NCI-H1092 (cell line): ENCODE data around the gene SLC2A9.
"Not testable (repeated sequence)": the region's sequence is repeated elsewhere in the genome, so short reads cannot be mapped to it uniquely, and the experiment has no call there.

Source experiments
- DNase-seq: peaks from one replicate; lab custom pipeline; 2025; lab: John Stamatoyannopoulos, UW

SLC2A9 gene

DNA sequence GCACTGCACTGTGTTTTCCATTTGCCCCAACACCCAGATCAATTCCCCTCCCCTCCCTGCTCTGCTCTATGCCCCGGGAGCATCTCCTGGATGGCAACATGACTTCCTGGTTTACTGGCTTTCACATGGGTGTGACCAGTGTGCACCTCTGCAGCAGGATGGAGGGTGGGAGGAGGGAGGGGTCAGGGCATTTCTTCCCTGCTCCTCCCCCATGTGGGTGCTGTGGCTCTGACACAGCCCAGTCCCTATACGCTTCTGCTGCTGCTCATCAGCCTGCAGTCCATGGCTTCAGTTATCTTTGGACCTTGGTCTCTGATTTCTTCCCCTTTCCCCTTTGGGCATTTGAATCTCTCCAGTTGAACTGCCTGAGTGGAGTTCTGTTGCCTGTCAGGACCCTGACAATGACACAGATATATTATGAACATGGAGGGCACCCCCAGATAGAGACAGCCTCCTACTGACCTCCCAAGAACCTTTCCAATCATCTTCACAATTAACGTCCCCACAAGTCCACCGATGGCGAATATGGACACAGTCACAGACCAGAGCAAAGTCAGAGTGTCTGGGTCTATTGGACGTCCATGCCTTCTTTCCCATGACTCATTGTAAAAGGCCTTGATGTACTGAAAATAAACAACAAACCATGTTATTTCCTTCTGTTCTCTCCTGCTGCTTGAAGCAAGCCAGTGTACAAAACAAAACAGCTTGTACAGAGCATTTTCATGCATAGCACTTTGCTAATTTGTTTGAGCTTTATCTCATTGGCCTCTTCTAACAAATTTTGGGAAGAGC is 24.8 kb downstream of the SLC2A9 start:
- DNase-seq, result no peak

DNA sequence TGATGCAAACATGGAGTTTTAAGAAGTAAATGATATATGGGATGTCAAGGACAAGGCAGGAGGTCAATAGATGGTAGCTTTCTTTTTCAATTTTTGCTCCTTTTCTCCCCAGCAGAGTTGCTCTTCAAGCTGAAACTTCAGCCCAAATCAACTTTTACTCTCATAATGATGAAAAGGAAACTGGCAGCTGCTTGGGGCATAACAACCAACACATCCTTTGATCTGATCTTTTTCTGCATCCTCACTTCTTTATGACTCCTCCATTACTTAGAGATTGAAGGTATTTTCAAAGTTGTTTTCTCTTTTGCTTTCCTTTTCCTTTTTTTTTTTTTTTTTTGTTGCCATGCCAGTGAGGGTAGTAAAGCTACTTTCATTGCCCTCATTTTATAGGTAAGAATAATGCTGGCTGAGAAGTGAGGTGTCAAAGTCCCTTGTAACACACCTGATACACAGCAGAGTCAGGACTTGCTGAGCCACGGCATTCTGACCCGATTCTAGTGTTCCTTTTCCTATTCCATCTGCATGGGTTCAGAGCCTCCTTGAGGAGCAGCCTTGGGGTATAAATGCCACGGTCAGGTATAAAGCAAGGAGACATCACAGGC is 26.9 kb downstream of the SLC2A9 start:
- no peak for DNase-seq

DNA sequence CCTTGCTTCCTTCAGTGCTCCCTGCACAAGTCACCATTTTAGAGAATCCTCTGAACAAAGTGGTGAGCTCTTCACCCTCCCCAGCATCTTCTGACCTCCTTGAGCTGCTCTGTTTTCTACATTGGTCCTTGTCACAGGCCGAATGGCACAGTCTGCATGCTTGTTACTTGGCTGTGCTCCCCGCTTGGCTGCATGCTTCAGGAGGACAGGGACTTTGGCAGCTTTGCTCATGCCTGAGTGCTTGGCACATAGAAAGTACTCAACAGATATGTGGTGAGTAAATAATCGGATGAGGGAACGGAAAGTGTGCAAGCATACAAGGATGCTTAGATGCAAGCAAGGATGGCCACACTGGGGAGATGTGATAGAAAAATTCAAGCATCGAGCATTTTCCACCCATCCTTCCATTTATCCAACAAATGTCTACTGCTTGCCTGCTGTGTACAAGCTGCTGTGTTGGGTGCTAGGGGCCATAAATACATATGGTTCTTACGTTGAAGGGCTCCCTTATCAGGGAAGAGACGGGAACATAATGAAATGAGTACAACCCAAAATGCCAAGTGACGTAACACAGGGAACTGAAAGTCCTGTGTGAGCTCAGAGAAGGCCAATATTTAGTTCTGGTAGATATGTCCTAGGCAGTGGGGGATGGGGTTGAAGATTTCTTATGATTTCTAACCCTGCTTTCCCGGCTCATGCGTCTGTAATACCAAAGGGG is 31.2 kb downstream of the SLC2A9 start:
- no peak for DNase-seq

DNA sequence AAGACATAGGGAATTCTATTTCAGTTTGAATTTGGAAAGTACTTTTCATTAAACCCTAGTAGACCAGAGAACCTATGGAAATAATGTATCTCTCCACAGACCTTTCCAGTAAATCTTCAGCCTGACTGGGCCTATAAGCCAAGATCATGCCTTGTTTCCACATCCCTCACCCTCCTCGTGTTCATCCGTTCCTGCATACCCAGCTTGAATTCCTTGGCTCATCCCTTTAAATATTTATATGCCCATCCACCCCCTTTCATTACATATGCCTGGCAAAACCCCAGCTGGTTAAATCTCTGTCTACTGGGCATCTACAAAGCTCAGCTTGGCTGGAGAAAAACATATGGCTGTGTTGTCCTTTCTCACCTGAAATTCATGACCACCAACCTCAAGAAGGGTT is 32.4 kb downstream of the SLC2A9 start:
- DNase-seq, result no peak

DNA sequence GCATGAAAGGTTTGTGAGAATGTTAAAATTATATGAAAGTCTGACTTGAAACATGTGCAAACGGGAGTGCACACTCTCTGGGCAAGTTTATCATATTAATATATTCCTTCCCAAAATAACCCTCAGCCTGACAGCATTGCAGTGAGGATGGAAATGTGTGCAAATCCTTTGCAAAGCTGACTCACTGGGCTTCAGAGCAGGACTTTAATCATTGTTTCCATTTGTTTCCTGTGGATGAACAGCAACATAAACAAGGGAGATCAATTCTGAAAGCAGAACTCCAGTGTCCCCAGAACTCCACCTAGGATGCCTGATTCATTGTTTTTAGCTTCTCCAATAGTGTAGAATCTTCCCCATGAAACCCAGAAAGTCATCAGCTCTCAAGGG is 32.9 kb downstream of the SLC2A9 start:
- no peak for DNase-seq

DNA sequence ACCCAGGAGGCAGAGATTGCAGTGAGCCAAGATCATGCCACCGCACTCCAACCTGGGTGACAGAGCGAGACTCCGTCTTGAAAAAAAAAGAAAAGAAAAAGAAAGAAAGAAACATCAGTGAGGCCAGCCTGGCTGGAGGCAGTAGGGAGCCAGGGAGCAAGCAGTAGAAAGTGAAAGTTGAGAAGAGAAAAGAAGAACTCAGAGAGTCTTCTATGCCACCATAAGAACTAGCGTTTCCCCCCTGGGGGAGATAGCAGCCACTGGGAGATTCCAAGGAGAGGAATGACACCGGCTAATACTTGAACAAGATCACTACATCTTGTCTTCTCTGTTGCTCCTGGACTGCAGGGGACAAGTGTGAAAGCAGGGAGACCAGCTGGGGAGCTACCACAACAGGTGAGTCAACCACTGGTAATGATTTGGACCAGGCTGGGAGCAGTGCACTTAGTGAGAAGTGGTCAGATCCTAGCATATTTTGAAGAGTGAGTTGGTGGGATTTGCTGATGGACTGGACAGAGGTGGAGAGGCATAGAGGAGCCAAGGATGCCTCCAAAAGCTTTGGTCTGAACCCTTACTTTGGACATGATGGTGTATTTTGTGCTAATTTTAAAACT is 33.4 kb downstream of the SLC2A9 start:
- DNase-seq, result no peak

DNA sequence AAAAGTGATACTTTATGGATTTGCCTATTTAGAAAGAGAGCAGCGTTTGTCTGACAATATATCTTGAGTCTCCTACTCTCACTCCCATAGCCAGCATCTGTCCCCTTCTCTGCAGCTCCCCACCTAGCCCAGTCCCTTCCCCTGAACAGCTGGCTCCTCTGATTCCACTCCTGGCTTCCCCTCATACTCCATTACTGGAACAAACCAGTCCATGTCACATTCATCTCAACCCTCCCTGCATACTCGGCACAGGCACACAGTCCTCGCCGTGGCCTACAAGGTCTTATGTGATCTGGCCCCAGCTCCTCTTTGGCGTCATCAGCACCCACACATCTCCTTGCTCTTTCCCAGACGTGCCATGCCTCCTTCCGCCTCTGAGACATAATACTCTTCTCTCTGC is 36.7 kb downstream of the SLC2A9 start:
- DNase-seq, result no peak

DNA sequence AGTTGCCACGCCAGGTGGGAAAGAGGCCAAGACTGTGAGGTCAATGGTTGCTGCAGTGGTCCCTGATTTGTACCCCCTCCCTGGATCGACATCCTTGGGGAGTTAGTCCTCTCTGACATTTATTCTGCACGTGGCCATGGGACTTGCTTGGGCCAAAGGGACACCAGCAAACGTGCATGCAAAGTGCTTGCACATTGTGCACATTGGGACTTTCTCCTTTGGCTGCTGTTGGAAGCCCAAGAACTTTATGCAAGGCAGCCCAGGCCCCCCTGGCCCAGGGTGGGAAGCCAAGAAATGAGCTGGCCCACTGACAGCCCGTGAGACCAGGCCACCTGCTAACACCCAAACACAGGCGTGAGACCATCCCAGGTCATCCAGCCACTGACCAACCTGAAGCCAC is 38.1 kb downstream of the SLC2A9 start:
- no peak for DNase-seq

DNA sequence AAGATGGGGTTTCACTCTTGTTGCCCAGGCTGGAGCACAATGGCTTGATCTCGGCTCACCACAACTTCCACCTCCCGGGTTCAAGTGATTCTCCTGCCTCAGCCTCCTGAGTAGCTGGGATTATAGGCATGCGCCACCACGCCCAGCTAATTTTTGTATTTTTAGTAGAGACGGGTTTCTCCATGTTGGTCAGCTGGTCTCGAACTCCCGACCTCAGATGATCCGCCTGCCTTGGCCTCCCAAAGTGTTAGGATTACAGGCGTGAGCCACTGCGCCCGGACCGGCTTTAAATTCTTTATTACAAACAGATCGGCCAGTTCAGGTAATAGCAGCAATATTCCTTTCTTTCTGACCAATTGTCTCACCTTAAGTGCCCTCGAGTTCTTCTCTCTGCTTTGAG is 39.4 kb downstream of the SLC2A9 start:
- not testable (repeated sequence) for DNase-seq

DNA sequence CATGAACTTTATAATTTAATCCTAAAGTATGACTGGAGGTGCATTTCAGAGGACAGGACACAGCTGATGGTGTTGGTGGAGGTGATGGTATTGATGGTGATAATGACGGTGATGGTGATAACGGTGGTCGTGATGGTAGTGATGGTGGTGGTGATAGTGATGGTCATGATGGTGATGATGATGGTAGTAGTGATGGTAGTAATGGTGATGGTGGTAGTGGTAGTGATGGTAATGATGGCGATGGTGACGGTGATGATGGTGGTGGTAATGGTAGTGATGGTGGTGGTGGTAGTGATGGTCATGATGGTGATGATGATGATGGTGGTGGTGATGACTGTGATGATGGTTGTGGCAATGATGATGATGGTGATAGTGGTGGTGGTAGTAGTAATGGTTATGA is 40.4 kb downstream of the SLC2A9 start:
- no peak for DNase-seq

DNA sequence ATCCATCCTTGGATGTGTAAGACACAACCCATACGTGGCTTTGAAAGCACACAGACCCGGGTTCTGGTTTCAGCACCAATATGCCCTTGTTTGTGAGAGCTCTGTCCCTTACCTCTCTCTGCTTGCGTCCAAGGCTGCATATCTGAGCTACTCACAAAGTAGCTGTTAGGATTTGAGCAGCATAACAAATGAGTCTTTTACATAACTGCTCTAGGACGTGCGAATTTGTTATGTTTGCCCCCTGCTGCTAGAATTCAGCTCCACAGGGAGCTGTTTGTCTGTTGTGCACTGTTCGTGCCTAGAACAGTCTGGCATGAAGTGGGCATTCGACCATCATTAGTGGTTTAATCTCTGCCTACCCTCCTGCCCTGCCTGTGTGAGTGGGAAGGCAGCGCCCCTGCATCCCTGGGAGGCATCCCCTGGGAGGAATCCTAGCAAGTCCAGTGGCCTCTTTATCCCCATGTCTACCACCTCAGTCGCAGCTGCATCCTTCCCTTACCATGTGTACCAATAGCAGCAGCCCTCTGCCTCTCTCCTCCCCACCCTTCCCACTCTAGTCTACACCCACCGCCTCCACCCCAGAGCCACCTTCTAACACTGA is 42.1 kb downstream of the SLC2A9 start:
- DNase-seq, result no peak

DNA sequence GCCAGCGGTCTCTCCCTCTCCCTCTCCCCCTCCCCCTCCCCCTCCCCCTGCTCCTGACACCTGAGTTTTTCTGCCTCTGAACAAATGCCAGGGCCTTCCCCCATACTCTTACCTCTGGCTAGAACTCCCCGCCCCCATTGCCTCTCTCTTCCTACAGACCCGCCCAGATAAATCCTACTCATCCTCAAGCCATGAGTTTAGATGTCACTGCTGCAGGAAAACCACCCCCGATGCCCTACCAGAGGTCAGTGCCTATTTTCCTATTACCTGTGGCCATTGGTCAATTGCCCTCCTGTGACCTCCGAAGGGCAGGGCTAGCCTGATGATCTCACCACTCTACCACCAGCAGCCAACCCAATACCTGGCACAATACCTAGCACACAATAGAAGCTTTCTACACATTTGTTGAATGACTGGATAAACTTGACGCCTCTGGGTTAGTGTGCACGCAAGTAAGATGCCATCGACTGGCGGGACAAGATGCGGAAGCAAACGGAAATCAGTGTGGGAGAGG is 43.7 kb downstream of the SLC2A9 start:
- no peak for DNase-seq

DNA sequence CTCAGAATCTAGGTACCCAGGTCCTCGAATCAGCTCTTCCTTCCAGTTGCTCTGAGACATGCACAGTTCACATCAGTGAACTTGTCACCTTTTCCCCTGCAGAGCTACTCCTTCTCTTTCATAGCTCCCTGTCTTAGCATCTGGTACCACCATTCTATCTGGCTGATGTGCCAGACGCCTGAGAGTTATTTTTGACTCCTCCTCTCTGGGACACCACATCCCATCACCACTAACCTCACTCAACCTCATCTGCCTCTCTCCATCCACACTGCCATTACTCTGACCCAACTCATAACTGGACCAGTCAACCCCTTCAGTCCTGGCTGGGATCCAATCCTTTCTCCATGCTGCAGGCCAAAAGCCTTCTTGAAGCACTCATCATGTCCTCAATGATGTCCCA is 44.5 kb downstream of the SLC2A9 start:
- DNase-seq, result no peak

DNA sequence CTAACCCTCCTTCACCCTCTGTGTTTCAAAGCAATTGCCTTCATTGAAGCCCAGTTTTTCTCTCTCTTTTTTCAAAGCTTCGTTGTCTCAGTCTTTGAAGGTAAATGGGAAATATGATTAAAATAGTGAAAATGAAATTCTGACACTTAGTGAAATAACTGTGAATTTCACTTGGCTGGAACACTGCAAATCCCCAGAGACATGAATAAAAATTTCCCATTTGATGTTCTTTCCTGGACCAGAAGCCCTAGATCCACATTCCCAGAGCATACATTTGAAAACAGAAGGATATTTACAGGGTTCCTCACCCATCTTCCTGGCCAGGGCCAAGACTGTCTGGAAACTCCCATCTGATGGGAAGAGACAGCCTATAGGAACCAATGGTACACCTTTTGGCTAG is 45.0 kb downstream of the SLC2A9 start:
- no peak for DNase-seq

DNA sequence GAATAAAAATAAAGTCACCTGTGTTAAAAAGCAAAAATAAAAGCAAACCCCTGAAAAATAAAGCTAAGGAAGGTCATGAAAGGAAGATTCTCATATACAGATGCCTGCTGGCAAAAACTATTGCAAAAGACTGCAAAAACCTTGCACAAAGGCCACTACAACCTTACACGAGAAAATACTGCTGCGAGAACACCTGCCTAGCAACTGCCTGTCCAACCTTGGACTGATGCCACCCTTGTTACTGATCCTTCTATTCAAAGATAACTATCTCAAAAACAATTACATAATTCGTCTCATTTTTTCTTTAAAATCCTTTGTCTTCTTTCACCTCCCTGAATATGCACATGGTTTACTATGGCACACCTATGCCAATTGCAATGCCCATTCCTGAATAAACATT is 49.6 kb downstream of the SLC2A9 start:
- DNase-seq, result no peak

DNA sequence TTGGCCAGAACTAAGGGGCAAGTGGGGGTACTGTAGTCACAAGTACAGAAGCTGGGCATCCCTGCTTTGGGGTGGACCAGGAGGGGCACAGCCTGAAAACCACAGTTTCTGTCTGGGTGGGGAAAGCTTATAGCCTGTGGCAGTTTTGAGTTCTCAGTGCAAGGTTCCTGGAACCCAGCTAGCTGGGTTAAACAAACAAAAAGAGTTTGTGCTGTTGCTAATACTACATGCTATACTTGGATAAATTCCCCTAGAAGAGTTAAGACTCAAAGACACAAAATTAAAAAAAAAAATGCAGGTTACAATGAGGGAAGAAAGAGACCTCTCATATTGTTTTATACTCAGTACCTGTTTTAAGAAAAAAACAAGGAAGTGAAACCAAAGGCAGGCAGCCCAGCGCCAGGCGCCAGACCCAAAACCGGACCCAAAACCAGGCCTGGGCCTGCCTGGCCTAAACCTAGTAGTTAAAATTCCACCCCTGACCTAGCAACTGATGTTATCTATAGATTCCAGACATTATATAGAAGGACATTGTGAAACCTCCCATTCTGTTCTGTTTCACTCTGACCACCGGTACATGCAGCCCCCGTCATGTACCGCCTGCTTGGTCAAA is 50.8 kb downstream of the SLC2A9 start:
- DNase-seq, result no peak

DNA sequence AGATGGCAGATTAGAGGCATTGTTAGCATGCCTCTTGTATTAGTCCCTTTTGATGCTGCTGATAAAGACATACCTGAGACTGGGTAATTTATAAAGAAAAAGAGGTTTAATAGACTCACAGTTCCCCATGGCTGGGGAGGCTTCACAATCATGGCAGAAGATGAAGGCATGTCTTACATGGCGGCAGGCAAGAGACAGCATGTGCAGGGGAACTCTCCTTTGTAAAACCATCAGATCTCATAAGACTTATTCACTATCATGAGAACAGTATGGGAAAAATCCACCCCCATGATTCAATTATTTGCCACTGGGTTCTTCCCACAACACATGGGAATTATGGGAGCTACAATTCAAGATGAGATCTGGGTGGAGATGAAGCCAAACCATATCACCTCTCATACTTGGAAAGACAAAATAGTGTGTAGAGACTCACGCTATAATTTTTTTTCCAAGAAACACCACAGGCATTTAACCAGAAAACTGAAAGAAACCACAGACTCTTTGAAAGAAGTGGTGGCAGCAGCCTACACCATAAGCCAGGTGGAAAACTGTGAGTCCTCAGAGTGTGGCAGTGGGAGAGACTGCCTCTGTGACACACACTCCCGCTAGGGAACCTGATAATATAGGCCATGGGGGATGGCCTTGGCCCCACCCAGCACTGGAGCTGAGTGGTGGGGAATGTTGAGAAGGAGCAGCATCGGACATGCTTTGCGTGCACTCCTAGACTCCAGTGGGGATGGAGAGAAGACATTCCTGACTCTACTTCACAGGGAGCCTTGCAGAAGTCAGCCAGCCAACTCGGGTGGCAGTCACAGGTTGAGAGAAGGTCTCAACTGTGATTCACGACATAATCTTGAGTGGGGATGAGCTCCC is 51.5 kb downstream of the SLC2A9 start:
- no peak for DNase-seq

DNA sequence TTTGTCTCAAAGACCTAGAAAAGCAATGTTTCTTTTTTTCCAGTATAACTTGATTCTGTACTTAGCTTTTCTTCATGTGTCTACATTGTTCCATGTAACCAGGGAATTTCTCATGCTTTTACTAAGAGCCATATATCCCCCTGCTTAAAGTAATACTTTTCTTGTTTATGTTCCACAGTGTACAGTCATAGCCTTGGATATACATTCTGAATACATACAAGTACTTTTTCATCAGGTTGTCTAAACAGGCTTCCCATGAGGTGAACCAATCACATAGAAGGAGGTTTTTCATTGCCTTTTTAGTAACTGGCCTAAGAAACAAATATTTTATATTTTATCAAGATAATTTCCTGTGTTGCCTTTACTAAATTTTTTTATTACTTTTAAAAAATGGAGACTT is 52.8 kb downstream of the SLC2A9 start:
- no peak for DNase-seq

DNA sequence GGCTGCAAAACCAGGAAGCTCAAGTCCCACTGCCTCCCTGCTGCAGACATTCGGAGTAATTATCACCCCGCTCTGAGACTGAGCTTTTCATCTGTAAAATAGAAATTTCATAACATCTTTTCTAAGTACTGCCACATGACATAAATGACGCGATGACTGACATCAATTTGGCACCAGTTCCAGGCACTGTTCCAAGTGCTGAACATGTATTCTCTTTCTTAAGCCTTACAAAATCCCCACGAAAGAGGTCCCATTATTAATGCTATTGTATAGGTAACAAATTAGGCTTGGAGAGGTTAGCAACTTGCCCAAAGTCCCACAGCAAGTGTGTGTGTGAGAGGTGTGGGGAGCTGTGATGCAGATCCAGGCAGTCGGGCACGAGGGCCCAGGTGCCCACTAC is 56.4 kb downstream of the SLC2A9 start:
- DNase-seq, result no peak

DNA sequence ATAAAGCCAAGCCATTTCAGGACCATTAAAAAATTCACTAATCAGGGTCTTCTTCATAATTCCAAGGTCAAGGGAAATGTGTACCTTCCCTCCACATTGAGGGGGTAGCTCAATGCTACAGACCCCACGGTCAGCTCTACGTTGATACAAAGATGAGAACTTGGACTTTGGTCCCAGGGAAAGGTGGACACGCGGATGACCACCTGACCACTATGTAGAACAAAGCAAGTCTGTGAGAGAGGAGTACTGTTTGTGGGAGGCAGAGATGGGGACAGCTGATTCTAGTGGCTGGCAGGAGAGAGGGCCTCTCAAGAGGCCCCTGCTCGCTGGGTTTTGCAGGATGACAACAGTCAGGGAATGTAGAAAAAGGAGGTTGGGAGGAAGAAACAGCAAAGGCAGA is 58.0 kb downstream of the SLC2A9 start:
- no peak for DNase-seq
